ENCODE measurements around the gene HINFP. TPM values are rescaled to one million over a fixed set of nuclear protein-coding genes. Genes with fewer than 3 reads are reported as not detected.
A peak's percentile ranks its signal among the peaks of the same experiment; 100 is the strongest.

The HINFP gene
- polyA plus RNA-seq, 6 donors from 2014 or later, result 7.0 to 19.3 (median 9.9) TPM

DNA sequence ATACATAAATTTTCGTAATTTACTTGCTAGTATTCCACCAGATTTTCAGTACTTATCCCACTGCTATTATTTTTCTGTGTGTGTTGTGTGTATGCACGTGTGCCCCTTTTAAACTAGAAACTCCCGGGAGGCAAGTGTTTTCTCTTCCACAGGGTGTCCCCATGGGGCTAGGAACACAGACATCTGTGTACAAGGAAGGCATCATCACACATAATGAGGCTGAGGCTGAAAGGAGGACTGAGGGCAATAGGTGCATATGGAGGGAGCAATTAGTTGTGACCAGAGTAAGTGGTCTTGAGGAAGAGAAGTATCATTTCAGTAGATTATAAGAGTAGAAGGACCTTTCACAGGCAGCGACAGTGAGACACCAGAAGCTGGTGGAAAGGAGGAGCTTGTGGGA lies 17.6 kb upstream of the HINFP start:
- Mint-ChIP-seq H3K4me1 (peaks cover 45 to 55% (median 50%) of the 10 kb centered on the region in 3 donors), H3K36me3 (peaks cover 0 to under 1% of the 10 kb centered on the region in 2 donors), H3K27ac (peak overlapping the region in 3 of 6 donors; percentile 54 to 86 (median 66)), H3K9me3 (no peaks in the 10 kb centered on the region), H3K27me3 (no peaks in the 10 kb centered on the region), H3K4me3 (peak overlapping the region in 7 of 8 donors; percentile 61 to 94 (median 78))
- ATAC-seq (ENCODE audit: low read depth in 2 of 2), result no peak
- no peak for DNase-seq

DNA sequence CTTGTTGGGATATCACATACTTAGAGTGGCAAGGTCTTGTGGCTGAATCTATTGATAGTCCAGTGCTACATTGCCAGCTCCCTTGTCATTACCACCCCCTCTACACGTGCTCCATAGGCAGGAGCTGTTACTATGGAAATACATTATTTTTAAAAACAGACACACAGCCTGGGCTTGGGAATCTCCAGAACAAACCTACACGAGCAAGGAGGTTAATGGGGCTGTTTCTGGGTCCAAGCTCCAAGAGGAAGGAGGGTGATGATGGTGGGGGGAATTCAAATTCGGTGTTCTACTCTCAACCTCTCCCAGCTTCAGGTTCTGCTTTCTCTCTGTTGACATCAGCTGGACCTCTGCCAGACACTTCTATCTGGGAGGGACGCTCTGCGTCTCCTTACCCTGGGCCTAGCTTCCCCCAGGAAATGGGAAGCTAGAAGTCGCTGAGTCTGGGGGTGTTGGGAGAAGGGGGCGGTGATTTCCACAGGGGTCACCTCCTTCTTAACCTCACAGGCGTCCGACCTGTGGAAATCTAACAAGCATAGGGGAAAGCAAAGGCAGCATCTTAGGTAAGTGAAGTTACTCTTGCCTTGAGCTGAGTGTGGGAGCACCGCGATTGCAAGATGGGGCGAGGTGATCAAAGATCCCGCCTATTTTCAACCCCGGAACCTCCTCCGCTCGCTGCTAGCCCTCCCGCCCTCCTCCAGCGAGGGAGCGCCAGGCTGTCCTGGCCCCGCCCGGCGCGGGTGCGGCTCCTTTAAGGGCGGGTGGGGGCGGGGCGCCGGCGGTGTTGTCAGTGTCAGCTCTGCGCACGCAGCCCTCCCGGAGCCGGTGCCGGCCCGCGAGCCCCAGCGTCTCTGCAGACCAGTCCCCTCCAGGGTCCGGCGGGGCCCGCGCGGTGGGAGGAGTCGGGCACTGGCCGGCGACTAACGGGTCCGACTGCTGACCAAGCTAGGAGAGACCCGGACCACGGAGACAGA lies 14.5 kb upstream of the HINFP start, which contains the start of gene C2CD2L:
TSS of gene C2CD2L (plus strand) at position 781 of the 974 bp plus-strand sequence. CDS start 398 bp downstream, outside the sequence.
- no peaks in the 10 kb centered on the region for H3K9me3 Mint-ChIP-seq
- H3K27ac Mint-ChIP-seq, result peak within 1 kb of the TSS; percentile 75 to 97 (median 96)
- H3K27me3 Mint-ChIP-seq, result no peaks in the 10 kb centered on the region
- DNase-seq (peak; percentile 80), ATAC-seq (ENCODE audit: low read depth in 2 of 2) (peak; percentile 88 to 89)
- H3K4me1 Mint-ChIP-seq, result peaks cover 32 to 54% (median 39%) of the 10 kb centered on the region in 3 donors
- H3K4me3 Mint-ChIP-seq, result peak within 1 kb of the TSS; percentile 88 to 96 (median 94)
- peaks cover 5 to 6% of the 10 kb centered on the region in 2 donors for H3K36me3 Mint-ChIP-seq

DNA sequence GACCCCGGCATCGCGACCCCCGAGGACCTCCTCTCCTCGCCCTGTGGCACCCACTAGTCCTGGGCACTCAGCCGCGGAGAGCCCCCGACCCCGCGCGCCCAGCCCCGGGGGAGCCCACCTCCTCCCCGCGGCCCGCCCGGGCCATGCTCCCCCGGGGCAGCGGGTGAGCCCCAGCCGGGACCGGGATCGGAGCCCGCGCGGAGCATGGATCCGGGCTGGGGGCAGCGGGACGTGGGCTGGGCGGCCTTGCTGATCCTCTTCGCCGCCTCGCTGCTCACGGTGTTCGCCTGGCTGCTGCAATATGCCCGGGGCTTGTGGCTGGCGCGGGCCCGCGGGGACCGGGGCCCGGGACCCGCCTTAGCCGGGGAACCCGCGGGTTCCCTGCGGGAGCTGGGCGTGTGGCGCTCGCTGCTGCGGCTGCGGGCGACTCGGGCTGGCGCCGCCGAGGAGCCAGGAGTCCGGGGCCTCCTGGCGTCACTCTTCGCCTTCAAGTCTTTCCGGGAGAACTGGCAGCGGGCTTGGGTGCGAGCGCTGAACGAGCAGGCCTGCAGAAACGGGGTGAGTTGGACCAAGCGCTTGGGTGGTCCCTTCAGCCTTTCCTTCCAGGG lies 13.7 kb upstream of the HINFP start:
- no peaks in the 10 kb centered on the region for H3K9me3 Mint-ChIP-seq
- peaks cover 32 to 48% (median 33%) of the 10 kb centered on the region in 3 donors for H3K4me1 Mint-ChIP-seq
- peak overlapping the region in 2 of 6 donors; percentile 36 to 42 for H3K27ac Mint-ChIP-seq
- ATAC-seq (ENCODE audit: low read depth in 2 of 2) (peak; percentile 9 to 13), DNase-seq (no peak)
- no peaks in the 10 kb centered on the region for H3K27me3 Mint-ChIP-seq
- H3K36me3 Mint-ChIP-seq, result peaks cover 6 to 10% of the 10 kb centered on the region in 2 donors
- peak overlapping the region; percentile 88 to 96 (median 92) for H3K4me3 Mint-ChIP-seq

DNA sequence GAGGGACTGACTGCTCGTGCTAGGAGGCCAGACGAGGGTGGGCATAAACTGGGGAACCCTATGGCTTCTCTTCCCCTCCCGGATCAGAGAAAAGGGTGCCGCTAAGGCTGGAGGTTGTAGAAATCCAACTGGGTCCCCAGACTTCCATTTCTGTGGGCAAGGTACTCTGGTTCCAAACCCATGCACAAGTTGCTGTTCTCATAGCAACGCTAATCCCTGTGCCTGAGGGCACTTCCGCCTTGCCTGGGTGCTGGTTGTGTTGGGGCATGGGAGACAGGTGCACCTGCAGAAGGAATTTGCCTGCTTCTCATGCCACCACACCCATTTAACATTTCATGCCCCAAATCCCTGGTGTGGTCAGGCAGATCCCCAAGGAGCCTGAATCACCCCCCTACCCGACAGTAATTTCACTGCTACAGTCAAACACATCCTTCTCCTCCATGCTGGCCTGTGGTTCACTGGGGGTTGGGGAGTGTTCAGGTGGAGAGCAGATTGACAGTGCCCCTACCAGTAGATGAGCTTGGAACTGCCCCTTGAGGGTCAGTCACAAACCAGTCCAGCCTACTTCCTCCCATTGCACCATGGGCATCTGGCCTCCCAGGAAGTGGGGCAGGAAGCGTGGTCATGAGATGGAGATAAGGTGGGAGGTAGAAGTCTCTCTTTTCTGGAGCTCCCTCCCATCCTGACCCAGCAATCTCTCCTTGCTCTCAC lies 13.1 kb upstream of the HINFP start:
- H3K4me1 Mint-ChIP-seq, result peaks cover 32 to 44% (median 33%) of the 10 kb centered on the region in 3 donors
- ATAC-seq (ENCODE audit: low read depth in 2 of 2), result no peak
- peak overlapping the region in 3 of 6 donors; percentile 36 to 82 (median 64) for H3K27ac Mint-ChIP-seq

DNA sequence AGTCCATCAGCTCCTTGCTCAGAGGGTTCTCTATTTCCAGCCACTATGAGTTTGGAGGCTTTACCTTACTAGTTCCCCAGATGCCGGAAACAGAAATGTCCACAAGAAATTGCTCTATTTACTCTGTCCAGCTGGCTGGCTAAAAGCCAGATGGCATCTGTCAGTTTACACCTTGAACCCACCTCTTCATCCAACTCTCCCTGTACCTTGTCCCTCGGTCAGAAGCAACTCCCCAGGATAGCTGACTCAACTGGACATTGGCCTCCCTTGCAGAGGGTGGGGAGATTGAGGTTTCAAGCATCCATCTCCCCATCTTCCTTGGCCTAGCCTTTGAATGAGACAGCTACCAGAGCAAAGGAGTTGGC lies 12.5 kb upstream of the HINFP start:
- H3K27me3 Mint-ChIP-seq, result no peaks in the 10 kb centered on the region
- H3K9me3 Mint-ChIP-seq, result no peaks in the 10 kb centered on the region
- H3K36me3 Mint-ChIP-seq, result peaks cover 6 to 10% of the 10 kb centered on the region in 2 donors
- H3K27ac Mint-ChIP-seq, result peak overlapping the region in 2 of 6 donors; percentile 47 to 82
- DNase-seq (no peak), ATAC-seq (ENCODE audit: low read depth in 2 of 2) (no peak)
- H3K4me1 Mint-ChIP-seq, result peaks cover 30 to 39% (median 31%) of the 10 kb centered on the region in 3 donors
- H3K4me3 Mint-ChIP-seq, result peak overlapping the region; percentile 78 to 93 (median 88)

More for the DNA sequence above, 13.1 kb upstream of the HINFP start:
- peaks cover 6 to 10% of the 10 kb centered on the region in 2 donors for H3K36me3 Mint-ChIP-seq
- no peaks in the 10 kb centered on the region for H3K27me3 Mint-ChIP-seq
- DNase-seq, result no peak
- peak overlapping the region; percentile 78 to 93 (median 88) for H3K4me3 Mint-ChIP-seq
- no peaks in the 10 kb centered on the region for H3K9me3 Mint-ChIP-seq

DNA sequence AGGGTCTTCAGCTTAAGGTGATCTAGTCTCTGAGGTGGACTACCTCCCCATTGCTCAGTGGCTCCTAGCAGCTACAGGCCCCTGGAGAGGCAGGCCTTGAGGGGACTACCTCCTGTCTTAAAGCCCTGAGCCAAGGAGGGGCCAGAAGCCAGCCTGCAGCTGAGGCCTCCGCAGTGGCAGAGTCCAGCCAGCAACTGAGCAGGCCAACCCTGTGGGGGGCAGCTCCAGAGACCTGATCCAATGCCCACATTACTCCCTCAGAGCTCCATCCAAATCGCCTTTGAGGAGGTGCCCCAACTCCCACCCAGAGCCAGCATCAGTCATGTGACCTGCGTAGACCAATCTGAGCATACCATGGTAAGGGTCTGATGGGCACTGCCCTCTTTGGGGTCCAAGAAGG lies 11.5 kb upstream of the HINFP start:
- Mint-ChIP-seq H3K27ac (no peak overlapping the region), H3K4me3 (peak overlapping the region in 2 of 8 donors; percentile 88), H3K36me3 (peaks cover 6 to 10% of the 10 kb centered on the region in 2 donors), H3K27me3 (no peaks in the 10 kb centered on the region), H3K9me3 (no peaks in the 10 kb centered on the region), H3K4me1 (peaks cover 27 to 36% (median 27%) of the 10 kb centered on the region in 3 donors)
- DNase-seq (no peak), ATAC-seq (ENCODE audit: low read depth in 2 of 2) (no peak)

DNA sequence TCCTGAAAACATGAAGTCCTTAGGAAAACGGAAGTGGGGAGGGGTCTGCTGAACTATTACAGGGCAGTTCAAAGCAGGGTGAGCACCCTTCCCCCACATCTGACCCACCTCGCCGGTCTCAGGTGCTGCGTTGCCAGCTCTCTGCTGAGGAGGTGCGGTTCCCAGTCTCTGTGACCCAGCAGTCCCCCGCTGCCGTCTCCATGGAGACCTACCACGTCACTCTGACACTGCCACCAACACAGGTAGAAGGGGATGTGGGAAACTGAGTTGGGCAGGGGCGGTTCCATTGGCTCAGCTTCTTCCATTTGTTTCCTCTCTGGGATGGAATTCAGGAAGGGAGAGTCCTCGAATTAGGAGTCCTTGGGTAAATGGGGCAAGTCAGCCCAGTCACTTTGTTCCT lies 10.9 kb upstream of the HINFP start:
- H3K9me3 Mint-ChIP-seq, result no peaks in the 10 kb centered on the region
- no peak for DNase-seq
- ATAC-seq (ENCODE audit: low read depth in 2 of 2), result no peak
- H3K4me3 Mint-ChIP-seq, result peak overlapping the region in 2 of 8 donors; percentile 22 to 88
- H3K4me1 Mint-ChIP-seq, result peaks cover 24 to 40% (median 31%) of the 10 kb centered on the region in 3 donors
- H3K36me3 Mint-ChIP-seq, result peaks cover 10 to 11% of the 10 kb centered on the region in 2 donors
- H3K27me3 Mint-ChIP-seq, result no peaks in the 10 kb centered on the region
- H3K27ac Mint-ChIP-seq, result peak overlapping the region in 1 of 6 donors; percentile 33

DNA sequence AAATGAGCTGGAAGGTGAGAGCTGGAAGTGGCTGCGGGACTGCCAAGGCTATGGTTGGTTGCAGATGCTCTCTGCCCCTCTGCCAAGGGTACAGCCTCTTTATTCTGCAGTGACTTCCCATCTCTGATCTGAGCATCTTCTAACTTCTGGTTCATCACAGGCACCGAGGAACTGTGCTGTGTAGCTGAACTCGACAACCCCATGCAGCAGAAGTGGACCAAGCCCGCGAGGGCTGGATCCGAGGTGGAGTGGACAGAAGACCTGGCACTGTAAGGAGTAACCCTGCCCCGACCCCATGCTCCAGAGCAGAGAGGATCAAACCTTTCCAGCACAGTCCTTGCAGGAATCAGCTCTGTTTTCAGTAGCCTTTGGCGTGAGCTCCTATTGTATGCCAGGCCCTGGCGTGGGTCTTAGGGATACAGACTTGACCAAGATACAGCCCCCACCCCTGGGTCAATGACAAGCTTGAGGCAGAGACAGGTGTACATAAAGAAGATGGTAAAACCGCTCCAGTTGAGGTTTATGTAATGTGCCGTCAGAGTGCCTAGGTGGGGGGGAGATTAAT lies 9.9 kb upstream of the HINFP start:
- Mint-ChIP-seq H3K27ac (no peak overlapping the region), H3K9me3 (no peaks in the 10 kb centered on the region), H3K4me1 (peaks cover 17 to 39% (median 32%) of the 10 kb centered on the region in 3 donors), H3K27me3 (no peaks in the 10 kb centered on the region), H3K36me3 (peaks cover 10 to 12% of the 10 kb centered on the region in 2 donors), H3K4me3 (peak overlapping the region in 2 of 8 donors; percentile 34 to 88)
- DNase-seq (no peak), ATAC-seq (ENCODE audit: low read depth in 2 of 2) (no peak)

DNA sequence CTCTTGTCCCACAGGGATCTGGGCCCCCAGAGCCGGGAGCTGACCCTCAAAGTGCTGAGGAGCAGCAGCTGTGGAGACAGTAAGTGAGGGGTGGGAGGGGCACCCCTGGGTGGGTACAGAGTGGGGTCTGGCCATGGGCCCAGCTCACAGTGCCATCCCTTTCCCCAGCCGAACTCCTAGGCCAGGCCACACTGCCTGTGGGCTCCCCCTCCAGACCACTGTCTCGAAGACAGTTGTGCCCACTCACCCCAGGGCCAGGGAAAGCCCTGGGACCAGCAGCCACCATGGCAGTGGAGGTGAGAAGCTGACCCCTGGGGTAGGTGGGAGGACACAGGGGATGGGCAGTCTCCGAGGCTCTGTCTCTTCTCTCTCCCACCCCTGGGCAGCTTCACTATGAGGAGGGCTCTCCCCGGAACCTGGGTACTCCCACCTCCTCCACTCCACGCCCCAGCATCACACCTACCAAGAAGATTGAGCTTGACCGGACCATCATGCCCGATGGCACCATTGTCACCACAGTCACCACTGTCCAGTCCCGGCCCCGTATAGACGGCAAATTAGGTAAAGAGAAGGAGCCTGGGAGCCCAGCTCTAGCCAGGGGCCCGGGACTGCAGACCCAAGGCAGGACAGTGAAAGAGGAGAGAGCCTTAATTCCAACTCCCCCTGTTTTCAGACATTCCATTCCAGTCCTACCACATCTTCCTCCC lies 8.9 kb upstream of the HINFP start:
- no peak for DNase-seq
- Mint-ChIP-seq H3K36me3 (peaks cover 10 to 12% of the 10 kb centered on the region in 2 donors), H3K9me3 (no peaks in the 10 kb centered on the region), H3K4me1 (peaks cover 12 to 34% (median 26%) of the 10 kb centered on the region in 3 donors), H3K27me3 (no peaks in the 10 kb centered on the region), H3K4me3 (no peak overlapping the region), H3K27ac (no peak overlapping the region)
- no peak for ATAC-seq (ENCODE audit: low read depth in 2 of 2)

DNA sequence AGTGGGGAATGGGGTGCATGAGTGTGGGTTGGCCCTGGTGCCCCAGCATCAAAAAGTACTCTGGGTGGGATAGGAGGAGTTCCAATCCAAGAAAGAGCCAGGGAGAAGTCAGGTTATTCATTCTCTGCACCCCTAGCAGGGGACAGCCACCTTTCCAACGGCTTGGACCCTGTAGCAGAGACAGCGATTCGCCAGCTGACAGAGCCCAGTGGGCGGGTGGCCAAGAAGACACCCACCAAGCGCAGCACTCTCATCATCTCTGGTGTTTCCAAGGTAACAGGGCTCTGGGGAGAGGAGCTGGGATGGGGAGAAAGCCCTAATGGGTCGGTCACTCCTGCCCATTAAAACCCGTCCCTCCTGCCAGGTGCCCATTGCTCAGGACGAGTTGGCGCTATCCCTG lies 7.7 kb upstream of the HINFP start:
- DNase-seq (no peak), ATAC-seq (ENCODE audit: low read depth in 2 of 2) (no peak)
- Mint-ChIP-seq H3K36me3 (peaks cover 10 to 12% of the 10 kb centered on the region in 2 donors), H3K27ac (no peak overlapping the region), H3K4me1 (peaks cover 6 to 27% (median 19%) of the 10 kb centered on the region in 3 donors), H3K9me3 (no peaks in the 10 kb centered on the region), H3K27me3 (no peaks in the 10 kb centered on the region), H3K4me3 (no peak overlapping the region)

DNA sequence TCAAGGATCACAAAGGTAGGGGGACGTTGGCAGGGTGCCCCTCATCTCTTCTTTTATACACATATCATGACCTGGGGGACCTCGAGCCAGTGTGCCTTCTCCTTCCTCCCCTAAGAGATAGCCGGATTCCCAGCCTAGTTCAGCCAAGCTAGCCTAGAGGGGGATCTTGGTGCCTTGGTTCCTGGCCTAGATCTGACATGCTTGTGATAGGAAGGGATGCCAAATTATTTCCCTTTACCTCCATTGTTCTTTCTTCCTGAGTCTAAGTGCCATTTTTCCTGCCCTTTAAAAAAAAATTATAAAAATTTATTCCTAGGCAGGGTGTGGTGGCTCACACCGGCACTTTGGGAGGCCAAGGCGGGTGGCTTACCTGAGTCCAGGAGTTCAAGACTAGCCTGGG lies 7.0 kb upstream of the HINFP start:
- Mint-ChIP-seq H3K4me1 (peaks cover 0 to 20% (median 12%) of the 10 kb centered on the region in 3 donors), H3K4me3 (no peak overlapping the region), H3K27me3 (no peaks in the 10 kb centered on the region), H3K9me3 (no peaks in the 10 kb centered on the region), H3K27ac (no peak overlapping the region), H3K36me3 (peaks cover 10 to 12% of the 10 kb centered on the region in 2 donors)
- DNase-seq, result no peak
- ATAC-seq (ENCODE audit: low read depth in 2 of 2), result no peak
